Endothelial cell of umbilical vein (primary cell): ENCODE results near the gene PRR19. TPM values are rescaled to one million over a fixed set of nuclear protein-coding genes. Genes with fewer than 3 reads are reported as not detected.

ENCODE experiments used
- BruUV-seq: library from RNA; stranded (reverse); fragments of 400-500 nt; replicated peaks from 2 replicates; lab custom pipeline; 2021; lab: Mats Ljungman, UMichigan
- CTCF ChIA-PET: fragments of 300-600, 350-600 bp; sonication (Branson Sonifier 250); formaldehyde crosslinking; loops from one replicate; lab custom pipeline; 2021; ENCODE audit warnings: antibody characterized with exemption, inconsistent platforms; lab: Charles Lee
- POLR2A ChIA-PET: fragments of 300-600, 350-600 bp; sonication (Branson Sonifier 250); formaldehyde crosslinking; loops from one replicate; lab custom pipeline; 2021; ENCODE audit warnings: antibody characterized with exemption, inconsistent platforms; lab: Charles Lee
- DNase-seq: peaks from one replicate; pipeline ENCODE4 v3.0.0-alpha.2; 2011; ENCODE audit warnings: low read depth, low spot score
- FAIRE-seq: peaks from 2 replicates; lab custom pipeline; 2011; peaks lifted over from hg19 to GRCh38; lab: Jason Lieb, UNC
- H2AFZ ChIP-seq: 2 replicates; pipeline ENCODE4 v1.6.0; 2012; ENCODE audit warnings: low read depth, low read length, control low read depth, inconsistent platforms
- H3K27ac ChIP-seq: 2 replicates; pipeline ENCODE4 v1.5.1; 2011; ENCODE audit warnings: low read depth, mild to moderate bottlenecking, control low read depth, low read length, moderate library complexity; ENCODE audit not compliant: insufficient read depth
- H3K27me3 ChIP-seq, 2 experiments: 2 replicates each; pipeline versions ENCODE4 v1.6.0 to v1.6.1; 2011; ENCODE audit warnings: low read length in 2 of 2, mixed read lengths in 1 of 2; ENCODE audit not compliant: control insufficient read depth in 2 of 2, insufficient read depth in 2 of 2
- H3K36me3 ChIP-seq, 2 experiments: 2 replicates in 1 of 2; 3 replicates in 1 of 2; pipeline ENCODE4 v1.5.1; 2011; ENCODE audit warnings: low read length in 2 of 2, mild to moderate bottlenecking in 1 of 2, moderate library complexity in 1 of 2; ENCODE audit not compliant: control insufficient read depth in 2 of 2, insufficient read depth in 2 of 2; ENCODE audit errors: extremely low read depth in 1 of 2
- H3K4me1 ChIP-seq: 3 replicates; pipeline ENCODE4 v1.5.1; 2011; ENCODE audit warnings: mild to moderate bottlenecking, low read length; ENCODE audit not compliant: control insufficient read depth, insufficient read depth; ENCODE audit errors: extremely low read depth
- H3K4me2 ChIP-seq: 2 replicates; pipeline ENCODE4 v1.6.1; 2011; ENCODE audit warnings: low read length, control low read depth, mixed read lengths; ENCODE audit not compliant: insufficient read depth
- H3K4me3 ChIP-seq, 3 experiments: fragments of 200-600 bp in 1 of 3; sonication (generic), shearing (Covaris generic) in 1 of 3; replicated peaks in 1 of 3; 2 replicates each; pipeline ENCODE4 v1.5.1; 2011 to 2016; ENCODE audit warnings: control low read depth in 3 of 3, low read length in 3 of 3, mild to moderate bottlenecking in 2 of 3, inconsistent platforms in 1 of 3, low read depth in 1 of 3, moderate library complexity in 1 of 3; ENCODE audit not compliant: insufficient read depth in 1 of 3
- H3K79me2 ChIP-seq: 2 replicates; pipeline ENCODE4 v1.6.0; 2012; ENCODE audit warnings: low read length, inconsistent platforms; ENCODE audit not compliant: control insufficient read depth, insufficient read depth
- H3K9ac ChIP-seq: replicated peaks from 2 replicates; pipeline ENCODE3; 2011; ENCODE audit warnings: low read length, control low read depth; ENCODE audit not compliant: insufficient read depth; ENCODE audit errors: extremely low read depth
- H3K9me1 ChIP-seq: replicated peaks from 3 replicates; pipeline ENCODE4 v1.6.0; 2011; ENCODE audit warnings: mild to moderate bottlenecking, low read length; ENCODE audit not compliant: control insufficient read depth, insufficient read depth; ENCODE audit errors: extremely low read depth
- H3K9me3 ChIP-seq: replicated peaks from 2 replicates; pipeline ENCODE4 v1.5.1; 2012; ENCODE audit warnings: low read length, inconsistent platforms; ENCODE audit not compliant: control insufficient read depth, insufficient read depth
- H4K20me1 ChIP-seq: replicated peaks from 2 replicates; pipeline ENCODE3; 2011; ENCODE audit warnings: mild to moderate bottlenecking, low read length; ENCODE audit not compliant: control insufficient read depth, insufficient read depth; ENCODE audit errors: extremely low read depth
- EZH2 ChIP-seq: IDR thresholded peaks from 2 replicates; pipeline ENCODE4 v1.6.1; 2012; ENCODE audit warnings: borderline replicate concordance, low read depth, mild to moderate bottlenecking, moderate library complexity, low read length, inconsistent platforms; ENCODE audit not compliant: severe bottlenecking
- POLR2AphosphoS5 ChIP-seq: IDR thresholded peaks from 2 replicates; pipeline ENCODE4 v1.6.1; 2012; ENCODE audit warnings: low read depth, mild to moderate bottlenecking, control low read depth, low read length, moderate library complexity; ENCODE audit not compliant: insufficient read depth
- dilution Hi-C: fragments of 300-500 bp; cut with MboI; formaldehyde crosslinking; loops from one replicate; pipeline ENCODE4 v1.15.0; 2019; ENCODE audit warnings: low sequenced_read_pairs; ENCODE audit not compliant: extremely low pct_ligation_motif_present
- intact Hi-C: fragments of 100-400 bp; cut with micrococcal nuclease; formaldehyde crosslinking; loops from one replicate; pipeline ENCODE4 v1.10.0; 2022
- polyA plus RNA-seq, 4 experiments: library from polyadenylated mRNA; depleted of rRNA in 3 of 4; stranded (reverse) in 3 of 4; unstranded in 1 of 4; fragments of >200 nt; gene quantifications; 2 replicates each; pipeline versions ENCODE4 v1.2.1 to v1.2.3, GENCODE V29; 2011 to 2012; ENCODE audit warnings: missing spikeins in 1 of 4
- total RNA-seq: library from RNA; stranded (reverse); gene quantifications from 2 replicates; pipeline ENCODE4 v1.2.3, GENCODE V29; 2021
- TF ChIP-seq, protein P1 (sequence below): IDR thresholded peaks from 2 replicates; pipeline ENCODE4 v1.6.1; 2011; ENCODE audit not compliant: insufficient read depth, insufficient read length
- TF ChIP-seq, protein P2 (sequence below), 2 donors: IDR thresholded peaks; 1 replicate in 1 of 2; 2 replicates in 1 of 2; pipeline ENCODE4 v1.5.1; 2011; ENCODE audit warnings: low read length in 2 of 2, mild to moderate bottlenecking in 2 of 2, moderate library complexity in 2 of 2, control low read depth in 1 of 2, inconsistent platforms in 1 of 2, low read depth in 1 of 2; ENCODE audit not compliant: insufficient read depth in 1 of 2; ENCODE audit errors: extremely low read depth in 1 of 2

PRR19 gene
- total and polyA plus RNA-seq, 2 donors (not counting 3 experiments of a cell fraction or from before 2014, with no cell fraction given) = 1.0 to 1.4 TPM

DNA sequence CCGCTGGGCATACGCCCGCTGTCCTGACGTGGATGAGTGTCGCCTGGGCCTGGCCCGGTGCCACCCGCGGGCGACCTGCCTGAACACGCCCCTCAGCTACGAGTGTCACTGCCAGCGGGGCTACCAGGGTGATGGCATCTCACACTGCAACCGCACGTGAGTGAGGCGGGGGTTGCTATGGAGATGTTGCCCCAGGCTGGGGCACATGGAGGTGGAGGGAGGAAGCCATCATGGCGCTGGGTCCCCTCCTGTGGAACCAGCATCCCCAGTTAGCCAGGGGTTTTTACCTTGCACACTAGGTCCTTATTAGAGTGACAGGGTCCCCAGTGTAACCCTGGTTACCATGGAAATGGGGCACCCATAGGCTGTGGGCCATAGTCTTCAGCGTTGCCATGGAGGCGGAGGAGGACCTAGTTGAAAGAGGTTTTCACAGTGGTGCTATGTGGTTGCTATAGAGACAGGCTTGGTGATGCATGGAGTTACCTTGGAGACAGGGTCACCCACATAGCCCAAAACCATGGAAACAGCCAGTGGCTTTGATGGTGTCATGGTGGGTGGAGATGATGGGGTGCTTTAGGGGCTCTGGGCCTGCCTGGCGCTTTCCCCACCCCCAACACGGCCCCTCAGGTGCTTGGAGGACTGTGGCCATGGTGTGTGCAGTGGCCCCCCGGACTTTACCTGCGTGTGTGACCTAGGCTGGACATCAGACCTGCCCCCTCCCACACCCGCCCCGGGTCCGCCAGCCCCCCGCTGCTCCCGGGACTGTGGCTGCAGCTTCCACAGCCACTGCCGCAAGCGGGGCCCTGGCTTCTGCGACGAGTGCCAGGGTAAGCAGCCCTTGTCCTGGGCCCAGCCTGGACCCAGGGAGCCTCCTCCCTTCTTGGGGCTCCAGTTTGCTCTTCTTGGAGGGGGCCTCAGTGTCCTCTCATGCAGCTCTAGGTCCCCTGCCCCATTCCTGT lies 50.6 kb downstream of the PRR19 start:
- Histone ChIP-seq H2AFZ (no peak overlapping the region), H3K36me3 (peaks cover 0 to 28% of the 10 kb centered on the region in 2 experiments), H3K4me2 (no peak overlapping the region), H3K9ac (no peak overlapping the region), H3K4me1 (no peaks in the 10 kb centered on the region), H3K9me1 (no peaks in the 10 kb centered on the region), H3K4me3 (no peak overlapping the region), H3K27me3 (no peaks in the 10 kb centered on the region), H4K20me1 (no peaks in the 10 kb centered on the region), H3K27ac (no peak overlapping the region), H3K9me3 (no peaks in the 10 kb centered on the region), H3K79me2 (no peaks in the 10 kb centered on the region)
- dilution Hi-C loops = no loop called here
- TF ChIP-seq, protein P1, sequence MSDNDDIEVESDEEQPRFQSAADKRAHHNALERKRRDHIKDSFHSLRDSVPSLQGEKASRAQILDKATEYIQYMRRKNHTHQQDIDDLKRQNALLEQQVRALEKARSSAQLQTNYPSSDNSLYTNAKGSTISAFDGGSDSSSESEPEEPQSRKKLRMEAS = no peak
- TF ChIP-seq, protein P2, sequence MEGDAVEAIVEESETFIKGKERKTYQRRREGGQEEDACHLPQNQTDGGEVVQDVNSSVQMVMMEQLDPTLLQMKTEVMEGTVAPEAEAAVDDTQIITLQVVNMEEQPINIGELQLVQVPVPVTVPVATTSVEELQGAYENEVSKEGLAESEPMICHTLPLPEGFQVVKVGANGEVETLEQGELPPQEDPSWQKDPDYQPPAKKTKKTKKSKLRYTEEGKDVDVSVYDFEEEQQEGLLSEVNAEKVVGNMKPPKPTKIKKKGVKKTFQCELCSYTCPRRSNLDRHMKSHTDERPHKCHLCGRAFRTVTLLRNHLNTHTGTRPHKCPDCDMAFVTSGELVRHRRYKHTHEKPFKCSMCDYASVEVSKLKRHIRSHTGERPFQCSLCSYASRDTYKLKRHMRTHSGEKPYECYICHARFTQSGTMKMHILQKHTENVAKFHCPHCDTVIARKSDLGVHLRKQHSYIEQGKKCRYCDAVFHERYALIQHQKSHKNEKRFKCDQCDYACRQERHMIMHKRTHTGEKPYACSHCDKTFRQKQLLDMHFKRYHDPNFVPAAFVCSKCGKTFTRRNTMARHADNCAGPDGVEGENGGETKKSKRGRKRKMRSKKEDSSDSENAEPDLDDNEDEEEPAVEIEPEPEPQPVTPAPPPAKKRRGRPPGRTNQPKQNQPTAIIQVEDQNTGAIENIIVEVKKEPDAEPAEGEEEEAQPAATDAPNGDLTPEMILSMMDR (IDR thresholded peaks at IDR 0.05; ENCODE audit: extremely low read depth in 1 of 2, insufficient read depth in 1 of 2, low read depth in 1 of 2, low read length in 2 of 2) = no peak
- TF ChIP-seq POLR2AphosphoS5 (no peak), EZH2 (no peak)
- BruUV-seq = no TSS peak
- ChIA-PET POLR2A (no interaction called here), CTCF (no interaction called here)
- DNase-seq = no peak
- intact Hi-C loops = no loop called here
- no peak for FAIRE-seq
